ENCODE measurements around the gene ARAP3. TPM values are rescaled to one million over a fixed set of nuclear protein-coding genes. Genes with fewer than 3 reads are reported as not detected.

Gene ARAP3
- total RNA-seq, 1 experiment from 2014 or later = 2.5 TPM

DNA sequence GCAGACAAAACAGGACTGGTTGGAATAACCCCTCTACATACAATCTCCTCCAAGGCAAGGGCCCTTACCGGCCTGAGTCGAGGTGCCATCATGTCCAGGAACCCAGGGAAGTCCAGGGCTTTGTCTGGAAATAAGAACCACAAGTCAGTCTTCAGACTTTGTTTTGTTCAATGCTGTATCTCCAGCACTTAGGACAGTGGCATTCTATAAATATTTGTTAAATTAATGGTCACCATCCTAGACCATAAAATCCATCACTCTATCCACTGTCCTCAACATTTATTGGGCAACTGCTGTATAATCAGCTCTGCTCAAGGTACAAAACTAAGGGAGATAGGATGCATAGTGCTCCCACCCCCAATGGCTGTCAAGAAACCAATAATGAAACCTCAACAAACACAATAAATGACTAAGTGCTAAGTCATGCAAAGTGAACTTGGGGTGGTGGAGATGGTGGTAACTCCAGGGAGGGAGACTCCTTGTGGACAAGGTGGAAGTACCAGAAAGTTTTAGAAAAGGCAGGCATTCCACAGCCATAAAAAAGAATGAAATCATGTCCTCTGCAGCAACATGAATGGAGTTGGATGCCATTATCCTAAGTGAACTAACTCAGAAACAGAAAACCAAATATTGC, 40.3 kb downstream of the ARAP3 start:
- DNase-seq (ENCODE audit: low read depth, low spot score) = no peak
- ATAC-seq = peak; percentile 62
- TF ChIP-seq TCF7L2 (IDR thresholded peaks at IDR 0.05; ENCODE audit: low read depth, low read length) (no peak), SIN3A (IDR thresholded peaks at IDR 0.05; ENCODE audit: borderline replicate concordance, insufficient read depth, low read depth, low read length) (no peak), POLR2AphosphoS5 (IDR thresholded peaks at IDR 0.05; ENCODE audit: low read depth, low read length) (no peak; the same call in 1 of the 2 replicates)
- TF ChIP-seq, protein P1, sequence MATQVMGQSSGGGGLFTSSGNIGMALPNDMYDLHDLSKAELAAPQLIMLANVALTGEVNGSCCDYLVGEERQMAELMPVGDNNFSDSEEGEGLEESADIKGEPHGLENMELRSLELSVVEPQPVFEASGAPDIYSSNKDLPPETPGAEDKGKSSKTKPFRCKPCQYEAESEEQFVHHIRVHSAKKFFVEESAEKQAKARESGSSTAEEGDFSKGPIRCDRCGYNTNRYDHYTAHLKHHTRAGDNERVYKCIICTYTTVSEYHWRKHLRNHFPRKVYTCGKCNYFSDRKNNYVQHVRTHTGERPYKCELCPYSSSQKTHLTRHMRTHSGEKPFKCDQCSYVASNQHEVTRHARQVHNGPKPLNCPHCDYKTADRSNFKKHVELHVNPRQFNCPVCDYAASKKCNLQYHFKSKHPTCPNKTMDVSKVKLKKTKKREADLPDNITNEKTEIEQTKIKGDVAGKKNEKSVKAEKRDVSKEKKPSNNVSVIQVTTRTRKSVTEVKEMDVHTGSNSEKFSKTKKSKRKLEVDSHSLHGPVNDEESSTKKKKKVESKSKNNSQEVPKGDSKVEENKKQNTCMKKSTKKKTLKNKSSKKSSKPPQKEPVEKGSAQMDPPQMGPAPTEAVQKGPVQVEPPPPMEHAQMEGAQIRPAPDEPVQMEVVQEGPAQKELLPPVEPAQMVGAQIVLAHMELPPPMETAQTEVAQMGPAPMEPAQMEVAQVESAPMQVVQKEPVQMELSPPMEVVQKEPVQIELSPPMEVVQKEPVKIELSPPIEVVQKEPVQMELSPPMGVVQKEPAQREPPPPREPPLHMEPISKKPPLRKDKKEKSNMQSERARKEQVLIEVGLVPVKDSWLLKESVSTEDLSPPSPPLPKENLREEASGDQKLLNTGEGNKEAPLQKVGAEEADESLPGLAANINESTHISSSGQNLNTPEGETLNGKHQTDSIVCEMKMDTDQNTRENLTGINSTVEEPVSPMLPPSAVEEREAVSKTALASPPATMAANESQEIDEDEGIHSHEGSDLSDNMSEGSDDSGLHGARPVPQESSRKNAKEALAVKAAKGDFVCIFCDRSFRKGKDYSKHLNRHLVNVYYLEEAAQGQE (IDR thresholded peaks at IDR 0.05; ENCODE audit: insufficient read depth in 1 of 2, low read depth in 2 of 2, low read length in 1 of 2) = peak in 1 of 2 experiments; percentile 52; a peak in 1 of 4 replicates
- TF ChIP-seq, protein P2, sequence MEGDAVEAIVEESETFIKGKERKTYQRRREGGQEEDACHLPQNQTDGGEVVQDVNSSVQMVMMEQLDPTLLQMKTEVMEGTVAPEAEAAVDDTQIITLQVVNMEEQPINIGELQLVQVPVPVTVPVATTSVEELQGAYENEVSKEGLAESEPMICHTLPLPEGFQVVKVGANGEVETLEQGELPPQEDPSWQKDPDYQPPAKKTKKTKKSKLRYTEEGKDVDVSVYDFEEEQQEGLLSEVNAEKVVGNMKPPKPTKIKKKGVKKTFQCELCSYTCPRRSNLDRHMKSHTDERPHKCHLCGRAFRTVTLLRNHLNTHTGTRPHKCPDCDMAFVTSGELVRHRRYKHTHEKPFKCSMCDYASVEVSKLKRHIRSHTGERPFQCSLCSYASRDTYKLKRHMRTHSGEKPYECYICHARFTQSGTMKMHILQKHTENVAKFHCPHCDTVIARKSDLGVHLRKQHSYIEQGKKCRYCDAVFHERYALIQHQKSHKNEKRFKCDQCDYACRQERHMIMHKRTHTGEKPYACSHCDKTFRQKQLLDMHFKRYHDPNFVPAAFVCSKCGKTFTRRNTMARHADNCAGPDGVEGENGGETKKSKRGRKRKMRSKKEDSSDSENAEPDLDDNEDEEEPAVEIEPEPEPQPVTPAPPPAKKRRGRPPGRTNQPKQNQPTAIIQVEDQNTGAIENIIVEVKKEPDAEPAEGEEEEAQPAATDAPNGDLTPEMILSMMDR (IDR thresholded peaks at IDR 0.05) = peak; percentile 54; the same call in 1 of the 2 replicates
- POLR2A ChIA-PET = interaction anchor here (1.1 kb wide), 1 partner anchor 28 kb away, joined by 3 read pairs; no protein-coding TSS in a partner anchor
- H3K9me3 ChIP-seq (ENCODE audit: control insufficient read depth, insufficient read depth, low read depth, low read length) = no peaks in the 10 kb centered on the region
- intact Hi-C loops (cut with micrococcal nuclease; ENCODE audit: unreplicated experiment) (no loop called here), in situ Hi-C loops (cut with HindIII; ENCODE audit: low pct_unique_long_range_greater_than_20kb, low sequenced_read_pairs) (no loop called here)
- H3K4me1 ChIP-seq (ENCODE audit: control insufficient read depth, insufficient read depth, low read length) = peaks cover 8% of the 10 kb centered on the region
- H3K36me3 ChIP-seq (ENCODE audit: control insufficient read depth, insufficient read depth, low read length) = no peaks in the 10 kb centered on the region; the same call in 1 of the 2 replicates
- H3K27me3 ChIP-seq (ENCODE audit: control insufficient read depth, insufficient read depth, low read length) = no peaks in the 10 kb centered on the region
- CTCF ChIA-PET = no interaction called here
- BruUV-seq (replicated peaks) = no TSS peak
- no peak overlapping the region for H3K4me3 ChIP-seq (ENCODE audit: low read depth in 2 of 2, low read length in 2 of 2)
- no peak overlapping the region for H3K27ac ChIP-seq (ENCODE audit: low read length)

DNA sequence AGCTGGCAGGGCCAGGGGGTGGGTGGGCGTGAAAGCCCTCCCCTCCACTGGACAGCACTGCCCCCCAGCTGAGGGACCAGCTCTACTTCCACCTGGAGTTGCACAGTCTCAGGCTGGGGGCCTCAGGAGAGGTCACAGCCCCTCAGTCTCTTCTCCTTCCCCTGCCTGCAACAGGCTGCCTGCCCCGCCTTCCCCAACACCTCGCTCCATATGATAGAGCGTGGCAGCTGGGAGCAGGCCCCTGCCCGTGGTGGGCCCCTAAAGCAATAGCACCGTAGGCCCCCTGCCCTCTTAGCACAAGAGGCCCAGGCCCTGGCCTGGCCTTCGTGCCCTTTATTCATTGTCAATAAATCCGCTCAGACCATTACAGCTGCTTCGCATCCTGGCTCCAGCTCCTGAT, 41.3 kb downstream of the ARAP3 start:
- CTCF ChIA-PET = no interaction called here

More for the DNA sequence above, 41.3 kb downstream of the ARAP3 start:
- H3K4me3 ChIP-seq (ENCODE audit: low read depth in 2 of 2, low read length in 2 of 2) = no peak overlapping the region
- no peak for ATAC-seq
- intact Hi-C loops (cut with micrococcal nuclease; ENCODE audit: unreplicated experiment) = no loop called here
- H3K9me3 ChIP-seq (ENCODE audit: control insufficient read depth, insufficient read depth, low read depth, low read length) = no peaks in the 10 kb centered on the region
- TF ChIP-seq TCF7L2 (IDR thresholded peaks at IDR 0.05; ENCODE audit: low read depth, low read length) (no peak), SIN3A (IDR thresholded peaks at IDR 0.05; ENCODE audit: borderline replicate concordance, insufficient read depth, low read depth, low read length) (no peak), POLR2AphosphoS5 (IDR thresholded peaks at IDR 0.05; ENCODE audit: low read depth, low read length) (no peak)
- TF ChIP-seq, protein P2 (IDR thresholded peaks at IDR 0.05) = no peak
- TF ChIP-seq, protein P1 (IDR thresholded peaks at IDR 0.05; ENCODE audit: insufficient read depth in 1 of 2, low read depth in 2 of 2, low read length in 1 of 2) = no peak
- no peak overlapping the region for H3K27ac ChIP-seq (ENCODE audit: low read length)
- H3K4me1 ChIP-seq (ENCODE audit: control insufficient read depth, insufficient read depth, low read length) = peaks cover 11% of the 10 kb centered on the region
- in situ Hi-C loops (cut with HindIII; ENCODE audit: low pct_unique_long_range_greater_than_20kb, low sequenced_read_pairs) = no loop called here
- no peaks in the 10 kb centered on the region for H3K27me3 ChIP-seq (ENCODE audit: control insufficient read depth, insufficient read depth, low read length)
- POLR2A ChIA-PET = no interaction called here
- BruUV-seq (replicated peaks) = no TSS peak
- DNase-seq (ENCODE audit: low read depth, low spot score) = no peak
- H3K36me3 ChIP-seq (ENCODE audit: control insufficient read depth, insufficient read depth, low read length) = no peaks in the 10 kb centered on the region; the same call in 1 of the 2 replicates
